GM21737 (cell line): ENCODE measurements around the gene SBK3.
"Not testable (repeated sequence)": the region's sequence is repeated elsewhere in the genome, so short reads cannot be mapped to it uniquely, and the experiment has no call there.

Experiments
- ATAC-seq: cut with Tn5 transposase; IDR thresholded peaks from one replicate; pipeline ENCODE4 v1.9.1; 2021; ENCODE audit warnings: mild to moderate bottlenecking, moderate library complexity; ENCODE audit not compliant: unreplicated experiment

Gene SBK3

DNA sequence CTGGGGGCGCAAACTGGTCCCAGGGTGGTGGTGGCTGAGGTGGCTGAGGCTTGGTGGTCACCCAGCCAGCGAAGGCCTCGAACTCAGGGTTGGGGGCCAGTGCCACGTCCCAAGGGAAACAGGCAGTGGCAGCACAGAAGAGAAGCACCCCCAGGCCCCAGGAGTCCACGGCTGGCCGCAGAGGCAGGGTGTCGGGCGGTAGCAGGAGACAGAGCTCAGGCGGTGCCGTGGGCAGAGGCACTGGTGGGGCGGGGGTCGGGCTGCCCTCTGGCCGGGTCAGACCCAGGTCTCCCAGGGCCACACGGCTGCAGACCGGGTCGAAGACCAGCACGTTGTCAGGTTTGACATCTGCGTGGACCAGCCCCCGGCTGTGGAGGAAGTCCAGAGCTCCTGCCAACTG is 4.3 kb downstream of the SBK3 start:
- no peak for ATAC-seq

GRCh38 chr19:55540619-55541018 is 4.7 kb downstream of the SBK3 start:
- no peak for ATAC-seq

GRCh38 chr19:55539090-55539984 is 6.0 kb downstream of the SBK3 start:
- ATAC-seq, result no peak

- ATAC-seq, result no peak
Observed at GRCh38 chr19:55538132-55538531, 7.2 kb downstream of the SBK3 start.

- no peak for ATAC-seq
Observed at GRCh38 chr19:55537741-55538111, 7.6 kb downstream of the SBK3 start.

DNA sequence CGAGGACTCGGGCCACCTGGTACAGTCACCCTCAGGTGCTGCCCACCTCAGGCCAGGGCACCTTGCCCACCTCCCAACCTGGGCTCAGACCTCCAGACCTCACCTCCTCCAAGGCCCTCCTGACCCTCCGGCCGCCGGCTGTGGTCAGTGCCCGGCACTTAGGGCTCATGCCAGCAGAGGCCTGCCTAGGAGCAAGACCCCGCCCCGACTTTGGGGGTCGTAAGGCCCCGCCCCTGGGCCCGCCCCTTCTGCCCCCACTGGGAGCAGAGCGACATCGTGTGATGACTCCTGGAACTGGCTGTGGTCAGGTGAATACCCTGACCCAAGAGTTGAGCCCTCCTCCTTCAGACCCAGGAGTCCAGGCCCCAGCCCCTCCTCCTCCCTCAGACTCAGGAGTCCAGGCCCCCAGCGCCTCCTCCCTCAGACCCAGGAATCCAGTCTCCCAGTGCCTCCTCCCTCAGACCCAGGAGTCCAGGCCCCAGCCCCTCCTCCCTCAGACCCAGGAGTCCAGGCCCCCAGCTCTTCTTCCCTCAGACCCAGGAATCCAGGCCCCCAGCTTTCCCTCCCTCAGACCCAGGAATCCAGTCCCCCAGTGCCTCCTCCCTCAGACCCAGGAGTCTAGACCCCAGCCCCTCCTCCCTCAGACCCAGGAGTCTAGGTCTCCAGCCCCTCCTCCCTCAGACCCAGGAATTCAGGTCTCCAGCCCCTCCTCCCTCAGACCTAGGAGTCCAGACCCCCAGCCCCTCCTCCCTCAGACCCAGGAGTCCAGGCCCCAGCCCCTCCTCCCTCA is 8.2 kb downstream of the SBK3 start, which contains the start of gene SBK2:
TSS of gene SBK2 (minus strand) at position 183 of the 790 bp plus-strand sequence. CDS start 839 bp downstream, outside the sequence.
- no peak for ATAC-seq

DNA sequence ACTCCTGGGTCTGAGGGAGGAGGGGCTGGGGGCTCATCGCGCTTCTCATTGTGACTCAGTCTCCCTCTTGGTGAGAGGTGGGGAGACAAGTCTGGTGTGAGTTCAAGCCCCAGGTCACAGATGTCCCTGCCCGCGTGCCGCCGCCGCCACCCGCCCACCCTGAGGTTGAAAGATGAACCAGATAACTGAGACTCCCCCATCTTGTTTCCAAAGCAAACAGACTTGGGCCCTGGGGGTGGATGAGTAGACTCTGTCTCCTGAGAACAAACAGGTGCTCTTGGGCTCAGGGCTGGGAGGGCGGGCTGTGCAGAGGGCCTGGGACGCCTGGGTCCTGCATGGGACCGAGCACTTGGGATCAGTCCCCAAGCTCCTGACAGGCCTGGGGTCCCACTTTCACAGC is 9.0 kb downstream of the SBK3 start:
- ATAC-seq, result no peak

GRCh38 chr19:55535965-55536350 is 9.4 kb downstream of the SBK3 start:
- ATAC-seq, result no peak

DNA sequence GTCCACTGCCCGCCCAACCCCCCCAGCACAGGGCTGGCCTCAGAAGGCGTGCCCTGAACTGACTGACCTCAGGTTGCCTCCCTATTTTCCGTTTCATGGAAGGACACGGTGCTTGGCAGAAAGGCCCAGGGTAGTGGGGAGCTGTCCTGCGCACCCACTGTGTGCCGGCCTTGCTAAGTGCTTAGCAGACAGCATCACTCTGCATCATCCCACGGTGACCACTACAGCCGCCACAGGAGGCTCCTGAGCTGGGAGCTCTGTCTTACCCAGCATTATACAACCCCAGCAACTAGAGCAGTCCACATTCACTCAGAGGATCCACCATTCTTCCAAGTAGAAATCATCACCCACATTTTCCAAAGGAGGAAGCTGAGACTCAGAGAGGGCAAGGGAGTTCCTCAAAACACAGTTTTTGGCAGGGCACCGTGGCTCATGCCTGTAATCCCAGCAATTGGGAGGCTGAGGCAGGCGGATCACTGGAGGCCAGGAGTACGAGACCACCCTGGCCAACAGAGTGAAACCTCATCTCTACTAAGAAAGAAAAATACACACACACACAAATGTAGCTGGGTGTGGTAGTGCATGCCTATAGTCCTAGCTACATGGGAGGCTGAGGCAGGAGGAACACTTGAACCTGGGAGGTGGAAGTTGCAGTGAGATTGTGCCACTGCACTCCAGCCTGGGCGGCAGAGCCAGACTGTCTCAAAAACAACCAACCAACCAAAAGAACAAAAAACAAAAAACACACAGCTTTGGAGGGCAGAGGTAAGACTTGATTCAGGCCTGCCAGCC is 10.0 kb downstream of the SBK3 start:
- ATAC-seq, result no peak

- not testable (repeated sequence) for ATAC-seq
Observed at GRCh38 chr19:55534280-55534679, 11.1 kb downstream of the SBK3 start.

DNA sequence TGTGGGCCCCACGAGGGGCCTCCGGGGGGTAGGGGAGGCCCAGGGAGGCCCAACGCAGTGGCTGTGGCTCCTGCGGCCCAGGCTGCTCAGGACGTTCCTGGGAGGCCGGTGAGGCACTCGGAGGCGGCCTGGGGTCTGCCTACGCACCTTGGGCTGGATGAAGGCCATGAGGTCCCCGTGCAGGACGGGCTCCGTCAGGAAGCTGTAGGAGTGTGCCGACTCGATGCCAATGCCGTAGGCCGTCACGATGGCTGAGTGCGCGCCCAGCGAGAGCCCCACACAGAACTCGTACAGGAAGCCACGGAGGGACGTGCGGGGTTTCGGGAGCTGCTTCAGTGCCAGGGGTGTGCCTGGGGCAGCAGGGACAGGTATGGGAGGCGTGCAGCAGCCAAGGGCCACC is 14.3 kb downstream of the SBK3 start:
- ATAC-seq, result no peak

- no peak for ATAC-seq
Observed at GRCh38 chr19:55529636-55530234, 15.6 kb downstream of the SBK3 start.

DNA sequence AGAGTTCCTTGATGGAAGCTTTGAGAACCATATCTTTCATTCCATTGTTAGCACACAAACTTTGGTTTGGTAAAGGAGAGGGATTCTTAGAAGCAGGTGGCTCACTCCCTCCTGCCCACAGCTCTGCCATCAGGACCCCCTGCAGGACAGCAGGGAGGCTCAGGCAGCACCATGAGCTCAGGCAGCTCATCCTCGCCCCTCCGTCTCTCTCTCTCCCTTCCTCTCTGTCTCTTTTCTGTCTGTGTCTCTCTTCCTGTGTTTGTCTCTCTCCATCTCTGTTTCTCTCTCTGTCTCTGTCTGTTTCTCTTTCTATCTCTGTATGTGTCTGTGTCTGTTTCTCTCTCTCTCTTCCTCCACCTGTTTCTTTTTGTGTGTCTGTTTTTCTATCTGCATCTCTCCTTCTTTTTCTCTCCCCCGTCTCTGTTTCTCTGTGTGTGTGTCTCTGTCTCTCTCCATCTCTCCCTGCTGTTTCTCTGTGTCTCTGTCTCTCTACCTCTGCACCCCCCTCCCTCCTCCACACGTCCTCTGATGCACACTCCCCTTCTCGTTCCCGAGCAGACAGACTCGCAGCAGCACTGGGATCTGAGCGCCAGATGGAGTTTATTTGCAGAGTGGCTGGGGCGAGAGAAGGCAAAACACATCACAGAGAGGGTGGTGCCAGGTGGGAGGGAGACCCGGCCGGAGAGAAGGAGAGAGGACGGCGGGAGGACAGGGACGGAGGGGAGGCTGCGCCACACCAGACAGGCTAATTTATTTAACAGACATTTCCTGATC is 17.1 kb downstream of the SBK3 start:
- no peak for ATAC-seq

GRCh38 chr19:55527197-55528029 is 17.9 kb downstream of the SBK3 start:
- no peak for ATAC-seq

- no peak for ATAC-seq
Observed at GRCh38 chr19:55526216-55527196, 18.8 kb downstream of the SBK3 start.

GRCh38 chr19:55525289-55526101 is 19.8 kb downstream of the SBK3 start:
- ATAC-seq, result no peak

DNA sequence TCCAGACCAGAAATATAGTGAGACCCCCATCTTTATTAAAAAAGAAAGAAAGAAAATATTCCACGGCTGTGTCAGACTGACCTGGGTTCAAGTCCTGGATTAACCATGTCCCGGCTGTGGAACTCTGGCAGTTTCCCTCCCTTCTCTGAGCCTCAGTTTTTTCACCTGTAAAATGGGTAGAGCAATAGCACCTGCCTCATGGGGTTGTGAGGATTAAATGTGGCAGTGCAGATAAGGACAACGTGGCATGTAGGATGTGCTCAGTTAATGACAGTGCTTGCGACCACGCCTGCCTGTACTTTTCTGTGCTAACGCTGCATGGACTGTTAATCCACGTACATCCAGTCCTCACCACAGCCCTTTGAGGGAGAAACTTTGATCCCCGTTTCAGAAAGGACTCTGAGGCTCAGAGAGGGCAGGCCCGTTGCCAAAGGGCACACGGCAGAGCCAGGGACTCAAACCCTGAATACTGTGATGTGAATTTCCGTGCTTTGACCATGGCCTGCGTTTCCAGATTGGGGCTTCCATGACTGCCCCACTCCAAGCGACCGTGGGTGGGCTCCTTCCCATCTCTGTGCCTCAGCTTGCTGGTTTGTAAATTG is 24.6 kb downstream of the SBK3 start:
- no peak for ATAC-seq
